GM13976 (cell line): ENCODE measurements around the gene NHLRC1.

Source experiments
- DNase-seq: peaks from one replicate; pipeline ENCODE4 v3.0.0; 2012; ENCODE audit warnings: low spot score
- in situ Hi-C: fragments of 300-500 bp; cut with MboI; formaldehyde crosslinking; loops from one replicate; pipeline ENCODE4 v1.12.0; 2022; ENCODE audit warnings: low sequenced_read_pairs, mixed read lengths, inconsistent platforms; ENCODE audit not compliant: unreplicated experiment
- TF ChIP-seq, protein P1 (sequence below): IDR thresholded peaks from 2 replicates; pipeline ENCODE4 v1.5.1; 2012; ENCODE audit warnings: borderline replicate concordance, mild to moderate bottlenecking; ENCODE audit not compliant: insufficient read depth; ENCODE audit errors: extremely low read depth, missing control alignments, control extremely low read depth

NHLRC1 gene

DNA sequence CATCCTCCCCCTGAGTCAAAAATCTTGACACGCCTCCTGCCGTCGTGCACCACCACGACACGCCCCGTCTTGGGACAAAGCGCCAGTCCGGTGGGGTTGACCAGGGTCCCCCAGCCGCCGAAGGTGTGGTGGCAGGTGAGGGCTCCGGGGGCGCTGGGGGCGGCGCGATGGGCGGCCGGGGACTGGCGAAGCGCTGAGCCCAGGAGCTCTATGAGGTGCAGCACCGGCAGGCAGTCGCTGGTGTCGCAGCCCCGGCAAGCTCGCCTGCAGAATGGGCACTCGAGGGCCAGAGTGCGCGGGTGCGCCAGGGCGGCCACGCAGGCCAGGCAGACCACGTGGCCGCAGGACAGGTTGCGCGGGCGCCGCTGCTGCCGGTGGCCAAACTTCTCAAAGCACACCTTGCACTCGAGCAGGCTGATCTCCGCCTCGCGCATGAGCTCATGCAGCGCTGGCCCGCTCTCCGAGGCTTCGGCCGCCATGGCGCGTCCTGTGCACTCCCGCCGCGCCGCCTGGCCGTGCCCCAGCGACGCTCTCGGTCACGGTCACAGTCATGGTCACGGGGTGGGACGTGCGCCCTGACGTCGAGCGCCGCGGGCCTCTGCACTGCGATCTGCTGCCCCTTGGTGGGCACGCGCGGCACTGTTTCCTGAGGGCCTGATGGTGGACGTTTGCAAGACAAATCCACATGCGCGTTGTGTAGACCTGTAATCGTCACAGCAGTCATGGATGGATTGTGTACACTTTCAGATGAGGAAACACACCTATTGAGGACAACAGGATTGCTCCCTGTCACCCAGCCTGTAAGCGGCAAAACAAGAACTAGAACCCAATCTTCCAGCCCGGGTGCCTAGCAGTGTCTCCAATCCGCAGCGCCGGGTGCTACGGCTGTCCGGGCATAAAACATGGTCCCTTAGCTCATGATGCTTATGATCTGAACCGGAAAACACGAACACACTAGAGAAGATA is at the start of gene NHLRC1:
NHLRC1 (minus strand) TSS at position 550 of the 966 bp plus-strand sequence; CDS start at position 479, 71 bp downstream.
- TF ChIP-seq, protein P1, sequence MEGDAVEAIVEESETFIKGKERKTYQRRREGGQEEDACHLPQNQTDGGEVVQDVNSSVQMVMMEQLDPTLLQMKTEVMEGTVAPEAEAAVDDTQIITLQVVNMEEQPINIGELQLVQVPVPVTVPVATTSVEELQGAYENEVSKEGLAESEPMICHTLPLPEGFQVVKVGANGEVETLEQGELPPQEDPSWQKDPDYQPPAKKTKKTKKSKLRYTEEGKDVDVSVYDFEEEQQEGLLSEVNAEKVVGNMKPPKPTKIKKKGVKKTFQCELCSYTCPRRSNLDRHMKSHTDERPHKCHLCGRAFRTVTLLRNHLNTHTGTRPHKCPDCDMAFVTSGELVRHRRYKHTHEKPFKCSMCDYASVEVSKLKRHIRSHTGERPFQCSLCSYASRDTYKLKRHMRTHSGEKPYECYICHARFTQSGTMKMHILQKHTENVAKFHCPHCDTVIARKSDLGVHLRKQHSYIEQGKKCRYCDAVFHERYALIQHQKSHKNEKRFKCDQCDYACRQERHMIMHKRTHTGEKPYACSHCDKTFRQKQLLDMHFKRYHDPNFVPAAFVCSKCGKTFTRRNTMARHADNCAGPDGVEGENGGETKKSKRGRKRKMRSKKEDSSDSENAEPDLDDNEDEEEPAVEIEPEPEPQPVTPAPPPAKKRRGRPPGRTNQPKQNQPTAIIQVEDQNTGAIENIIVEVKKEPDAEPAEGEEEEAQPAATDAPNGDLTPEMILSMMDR = peak; percentile 65
- DNase-seq = peak; percentile 87
- in situ Hi-C loops = no loop called here

DNA sequence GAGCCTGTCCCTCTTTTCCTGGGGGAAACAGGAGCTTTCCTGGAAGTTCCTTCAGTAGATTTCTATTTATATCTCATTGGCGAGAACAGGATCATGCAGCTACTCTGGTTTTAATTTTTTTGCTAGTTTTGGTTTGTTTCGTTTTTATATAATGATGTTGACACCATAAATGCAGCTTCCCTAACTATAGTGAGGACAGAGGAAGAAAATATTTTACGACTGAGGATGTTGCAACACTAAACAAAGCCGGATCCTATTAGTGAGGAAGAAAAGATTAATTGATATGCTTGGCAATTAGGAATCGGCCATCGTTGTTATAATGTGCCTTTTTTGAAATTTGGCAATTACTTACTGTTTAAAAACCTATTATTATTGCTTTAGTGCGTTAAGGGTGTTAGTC is 49.4 kb upstream of the NHLRC1 start:
- in situ Hi-C loops = no loop called here
- DNase-seq = no peak
- TF ChIP-seq, protein P1 = no peak

DNA sequence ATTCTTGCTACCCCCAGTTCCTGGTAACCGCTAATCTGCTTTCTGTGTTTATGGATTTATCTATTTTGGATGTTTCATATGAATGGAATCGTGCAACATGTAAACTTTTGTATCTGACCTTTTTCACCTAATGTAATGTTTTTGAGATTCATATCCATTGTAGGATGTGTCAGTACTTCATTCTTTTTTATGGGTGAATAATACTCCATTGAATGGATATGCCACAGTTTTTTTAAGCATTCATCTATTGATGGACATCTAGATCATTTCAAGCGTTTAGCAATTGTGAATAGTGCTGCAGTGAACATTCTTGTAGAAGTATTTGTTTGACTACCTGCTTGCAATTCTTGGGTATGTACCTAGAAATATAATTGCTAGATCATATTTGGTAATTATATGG is 45.8 kb upstream of the NHLRC1 start:
- TF ChIP-seq, protein P1 = no peak
- DNase-seq = no peak
- in situ Hi-C loops = no loop called here

DNA sequence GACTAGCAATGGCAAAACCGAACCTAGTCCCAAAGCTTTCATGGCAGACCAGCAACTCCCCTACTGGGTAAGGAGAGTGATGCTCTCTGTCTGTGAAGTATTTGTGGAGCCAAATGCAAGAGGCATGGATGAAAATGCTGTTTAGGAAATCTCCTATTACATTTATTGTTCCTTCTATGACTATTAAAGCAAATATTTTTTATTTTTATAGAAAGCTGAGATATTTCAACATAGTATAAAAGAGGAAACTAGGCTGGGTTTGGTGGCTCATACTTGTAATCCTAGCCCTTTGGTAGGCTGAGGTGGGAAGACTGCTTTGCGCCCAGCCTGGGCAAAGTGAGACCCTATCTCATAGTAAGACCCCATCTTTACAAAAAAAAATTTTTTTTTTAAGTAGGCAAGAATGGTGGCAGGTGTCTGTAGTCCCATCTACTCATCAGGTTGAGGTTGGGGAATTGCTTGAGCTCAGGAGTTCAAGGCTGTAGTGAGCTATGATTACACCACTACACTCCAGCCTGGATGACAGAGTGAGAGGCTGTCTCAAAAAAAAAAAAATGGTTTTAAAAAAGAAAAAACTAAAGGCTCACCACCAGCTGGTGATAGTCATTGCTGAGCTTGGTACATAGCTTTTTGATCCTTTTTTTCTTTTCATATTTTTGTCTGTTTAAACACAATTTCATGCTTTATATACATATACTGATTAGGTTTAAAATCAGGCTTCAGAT is 44.0 kb upstream of the NHLRC1 start:
- DNase-seq = no peak
- in situ Hi-C loops = no loop called here

DNA sequence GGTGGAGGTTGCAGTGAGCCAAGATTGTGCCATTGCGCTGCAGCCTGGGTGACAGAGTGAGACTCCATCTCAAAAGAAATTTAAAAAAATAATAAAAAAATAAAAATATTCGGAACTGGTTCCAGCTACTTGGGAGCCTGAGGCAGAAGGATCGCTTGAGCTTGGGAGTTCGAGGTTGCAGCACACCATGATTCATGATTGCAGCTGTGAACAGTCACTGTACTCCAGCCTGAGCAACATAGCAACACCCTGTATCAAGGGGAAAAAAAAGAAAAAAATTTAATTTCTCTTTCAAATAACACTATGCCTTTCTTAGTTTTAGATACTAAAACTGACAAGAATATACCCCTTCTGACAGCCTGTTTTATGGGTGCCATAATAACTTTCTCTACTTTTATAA is 43.3 kb upstream of the NHLRC1 start:
- DNase-seq = no peak

More for the DNA sequence above, 44.0 kb upstream of the NHLRC1 start:
- TF ChIP-seq, protein P1 = no peak

DNA sequence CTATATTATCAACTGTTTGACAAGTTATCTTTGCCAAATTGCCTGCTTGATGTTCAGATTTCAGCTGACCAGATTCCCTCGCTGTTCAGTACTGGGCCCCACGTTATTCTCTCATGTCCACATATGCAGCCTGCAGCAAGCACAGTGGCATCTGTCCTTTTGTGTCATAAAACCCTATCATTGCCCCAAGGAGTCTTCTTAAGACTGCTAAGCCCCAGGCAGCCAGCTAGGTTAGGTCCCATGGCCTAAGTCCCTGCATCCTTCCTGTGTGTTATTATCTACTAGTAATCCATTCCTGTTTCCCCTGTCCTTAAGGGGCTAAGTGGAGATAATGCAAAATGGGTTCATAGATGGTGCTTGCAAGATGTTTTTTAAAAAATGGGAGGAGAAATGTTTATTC is 39.9 kb upstream of the NHLRC1 start:
- TF ChIP-seq, protein P1 = no peak
- in situ Hi-C loops = no loop called here
- no peak for DNase-seq

More for the DNA sequence above, 43.3 kb upstream of the NHLRC1 start:
- in situ Hi-C loops = no loop called here
- TF ChIP-seq, protein P1 = no peak
